LNCAP (cell line): ENCODE data around the gene SLC7A5.

Source experiments
- TF ChIP-seq, protein P1 (sequence below): fragments of 450-650 bp; IDR thresholded peaks from 2 replicates; pipeline ENCODE4 v1.5.1; 2017; ENCODE audit warnings: mild to moderate bottlenecking

The SLC7A5 gene

DNA sequence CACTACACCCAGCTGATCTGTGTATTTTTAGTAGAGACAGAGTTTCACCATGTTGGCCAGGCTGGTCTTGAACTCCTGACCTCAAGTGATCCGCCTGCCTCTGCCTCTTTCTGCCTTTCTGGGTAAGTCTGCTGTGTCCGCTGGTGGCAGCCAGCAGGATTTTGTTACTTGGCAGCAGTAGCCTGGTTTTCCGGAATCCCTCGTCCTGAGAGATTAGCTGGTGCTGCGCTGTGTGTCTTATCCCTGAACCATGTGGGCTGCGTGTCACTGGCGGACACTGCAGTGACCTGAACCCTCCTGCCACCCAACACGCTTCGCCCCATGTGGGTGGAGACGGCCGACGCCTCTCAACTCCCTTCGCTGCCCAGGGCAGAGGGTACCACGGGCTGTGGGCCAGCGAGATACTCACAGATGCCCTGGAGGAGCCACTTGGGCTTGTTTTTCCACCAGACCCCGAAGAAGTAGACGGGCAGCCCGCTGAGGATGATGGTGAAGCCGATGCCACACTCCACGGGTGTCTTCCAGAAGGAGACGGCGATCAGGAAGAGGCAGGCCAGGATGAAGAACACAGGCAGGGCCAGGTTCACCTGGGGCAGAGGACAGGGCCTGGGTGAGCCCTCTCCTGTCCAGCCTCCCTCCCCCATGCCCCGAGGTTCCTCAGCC, 35.2 kb downstream of the SLC7A5 start:
- TF ChIP-seq, protein P1, sequence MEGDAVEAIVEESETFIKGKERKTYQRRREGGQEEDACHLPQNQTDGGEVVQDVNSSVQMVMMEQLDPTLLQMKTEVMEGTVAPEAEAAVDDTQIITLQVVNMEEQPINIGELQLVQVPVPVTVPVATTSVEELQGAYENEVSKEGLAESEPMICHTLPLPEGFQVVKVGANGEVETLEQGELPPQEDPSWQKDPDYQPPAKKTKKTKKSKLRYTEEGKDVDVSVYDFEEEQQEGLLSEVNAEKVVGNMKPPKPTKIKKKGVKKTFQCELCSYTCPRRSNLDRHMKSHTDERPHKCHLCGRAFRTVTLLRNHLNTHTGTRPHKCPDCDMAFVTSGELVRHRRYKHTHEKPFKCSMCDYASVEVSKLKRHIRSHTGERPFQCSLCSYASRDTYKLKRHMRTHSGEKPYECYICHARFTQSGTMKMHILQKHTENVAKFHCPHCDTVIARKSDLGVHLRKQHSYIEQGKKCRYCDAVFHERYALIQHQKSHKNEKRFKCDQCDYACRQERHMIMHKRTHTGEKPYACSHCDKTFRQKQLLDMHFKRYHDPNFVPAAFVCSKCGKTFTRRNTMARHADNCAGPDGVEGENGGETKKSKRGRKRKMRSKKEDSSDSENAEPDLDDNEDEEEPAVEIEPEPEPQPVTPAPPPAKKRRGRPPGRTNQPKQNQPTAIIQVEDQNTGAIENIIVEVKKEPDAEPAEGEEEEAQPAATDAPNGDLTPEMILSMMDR: no peak

GRCh38 chr16:87833548-87833947, 35.8 kb downstream of the SLC7A5 start:
- TF ChIP-seq, protein P1: no peak

- TF ChIP-seq, protein P1: no peak
Observed at GRCh38 chr16:87832741-87833502, 36.4 kb downstream of the SLC7A5 start.

DNA sequence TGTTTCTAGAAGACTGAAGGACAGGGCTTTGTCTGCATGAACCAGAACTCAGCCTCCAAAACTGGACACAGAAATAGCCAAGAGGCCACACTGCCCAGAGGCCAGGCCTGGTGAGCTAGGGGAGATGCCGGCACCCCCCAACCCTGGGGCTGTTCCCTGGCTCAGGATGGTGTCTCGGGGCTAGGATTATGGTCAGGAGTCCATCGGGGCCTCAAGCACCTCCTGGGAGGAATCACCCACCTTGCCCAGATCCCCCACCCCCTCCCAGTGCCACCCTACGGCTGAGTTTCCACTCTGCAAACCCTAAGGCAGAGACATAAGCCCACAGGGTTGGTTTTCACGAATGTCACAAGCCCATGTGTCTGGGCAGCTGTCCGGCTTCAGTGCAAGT, 37.2 kb downstream of the SLC7A5 start:
- TF ChIP-seq, protein P1: no peak

GRCh38 chr16:87831421-87832136, 37.7 kb downstream of the SLC7A5 start:
- TF ChIP-seq, protein P1: no peak

GRCh38 chr16:87830673-87831420, 38.5 kb downstream of the SLC7A5 start:
- TF ChIP-seq, protein P1: no peak

- TF ChIP-seq, protein P1: no peak
Observed at GRCh38 chr16:87829988-87830672, 39.2 kb downstream of the SLC7A5 start.
